Activated CD8-positive, alpha-beta T cell treated with anti-CD3 and anti-CD28 coated beads for 36 hours (primary cell): ENCODE data around the gene OR7G3. TPM values are rescaled to one million over a fixed set of nuclear protein-coding genes. Genes with fewer than 3 reads are reported as not detected.

ENCODE experiments used
- ATAC-seq: fragments of 200-7000 bp; cut with Tn5 transposase; one replicate; pipeline ENCODE4 v1.10.0; 2021; ENCODE audit warnings: mild to moderate bottlenecking, moderate library complexity
- CTCF ChIA-PET: fragments of 350-600 bp; sonication (Branson Sonifier 250); formaldehyde crosslinking; loops from one replicate; lab custom pipeline; 2021; ENCODE audit warnings: antibody characterized with exemption; lab: Charles Lee
- POLR2A ChIA-PET: fragments of 350-600 bp; sonication (Branson Sonifier 250); formaldehyde crosslinking; loops from one replicate; lab custom pipeline; 2021; ENCODE audit warnings: antibody characterized with exemption; lab: Charles Lee
- DNase-seq: peaks from one replicate; pipeline ENCODE4 v3.0.0-alpha.2; 2020
- H3K27ac Mint-ChIP-seq: one replicate; pipeline ENCODE4 v1.8.0; 2021; ENCODE audit warnings: mild to moderate bottlenecking, mixed read lengths
- H3K27me3 Mint-ChIP-seq: one replicate; pipeline ENCODE4 v1.8.0; 2021; ENCODE audit warnings: mixed read lengths
- H3K36me3 Mint-ChIP-seq: one replicate; pipeline ENCODE4 v1.8.0; 2021; ENCODE audit warnings: low read depth, mixed read lengths
- H3K4me1 Mint-ChIP-seq: one replicate; pipeline ENCODE4 v1.8.0; 2021; ENCODE audit warnings: low read depth, mixed read lengths
- H3K4me3 Mint-ChIP-seq: one replicate; pipeline ENCODE4 v1.8.0; 2021; ENCODE audit warnings: mild to moderate bottlenecking, moderate library complexity, mixed read lengths
- H3K9me3 Mint-ChIP-seq: one replicate; pipeline ENCODE4 v1.8.0; 2021; ENCODE audit warnings: mixed read lengths
- CTCF ChIP-seq: fragments of 200-600 bp; IDR thresholded peaks from one replicate; pipeline ENCODE4 v1.8.0; 2022; ENCODE audit warnings: antibody characterized with exemption, mild to moderate bottlenecking
- intact Hi-C: fragments of 100-400 bp; cut with micrococcal nuclease; formaldehyde crosslinking; loops from one replicate; pipeline ENCODE4 v1.10.0; 2022
- total RNA-seq, 2 experiments: library from RNA; stranded (reverse); gene quantifications; one replicate each; pipeline ENCODE4 v1.2.3, GENCODE V29; 2021

Gene OR7G3
- total RNA-seq, 2 experiments from 2014 or later: not detected

GRCh38 chr19:9078651-9079050 lies 48.1 kb downstream of the OR7G3 start:
- ChIA-PET POLR2A (no interaction called here), CTCF (no interaction called here)
- DNase-seq (no peak), ATAC-seq (no peak)
- intact Hi-C loops: no loop called here
- Mint-ChIP-seq H3K9me3 (no peaks in the 10 kb centered on the region), H3K4me3 (no peak overlapping the region), H3K4me1 (no peaks in the 10 kb centered on the region), H3K27ac (no peak overlapping the region), H3K27me3 (no peaks in the 10 kb centered on the region), H3K36me3 (no peaks in the 10 kb centered on the region)
- TF ChIP-seq CTCF: no peak

- CTCF ChIA-PET: no interaction called here
- intact Hi-C loops: no loop called here
- TF ChIP-seq CTCF: no peak
These were observed 49.8 kb downstream of the OR7G3 start for GRCh38 chr19:9076901-9077300.

More at GRCh38 chr19:9076901-9077300, 49.8 kb downstream of the OR7G3 start:
- DNase-seq: no peak
- POLR2A ChIA-PET: no interaction called here
- no peak for ATAC-seq
- H3K4me3 Mint-ChIP-seq: no peak overlapping the region
- H3K27me3 Mint-ChIP-seq: no peaks in the 10 kb centered on the region
- H3K9me3 Mint-ChIP-seq: no peaks in the 10 kb centered on the region
- no peaks in the 10 kb centered on the region for H3K4me1 Mint-ChIP-seq
- no peak overlapping the region for H3K27ac Mint-ChIP-seq
- no peaks in the 10 kb centered on the region for H3K36me3 Mint-ChIP-seq

Other genes starting within 250 kb of the OR7G3 start
- not detected for gene MUC16, start 116.5 kb downstream of the OR7G3 start, total RNA-seq
- not detected for gene OR1M1, start 39.9 kb downstream of the OR7G3 start, total RNA-seq
- gene OR7G2, start 19.5 kb downstream of the OR7G3 start, total RNA-seq: not detected
- not detected for gene OR7G1, start 11.2 kb downstream of the OR7G3 start, total RNA-seq
- 10 to 100 TPM; 41.4 to 41.7 TPM for gene ZNF317, start 13.4 kb upstream of the OR7G3 start, total RNA-seq
- gene OR7D2, start 52.0 kb upstream of the OR7G3 start, total RNA-seq: under 1 TPM in 1 of 2 experiments, not detected in 1; 0.11 TPM
- not detected for gene OR7D4, start 92.6 kb upstream of the OR7G3 start, total RNA-seq
- gene OR7E24, start 124.0 kb upstream of the OR7G3 start, total RNA-seq: not detected
- 1 to 10 TPM; 5.2 to 6.3 TPM for gene ZNF699, start 182.9 kb upstream of the OR7G3 start, total RNA-seq
- 10 to 100 TPM; 12.9 to 15.8 TPM for gene ZNF559, start 197.2 kb upstream of the OR7G3 start, total RNA-seq
- gene ZNF177, start 236.1 kb upstream of the OR7G3 start, total RNA-seq: 1 to 10 TPM; 1.6 to 1.9 TPM